OCI-LY7 (cell line): ENCODE results near the gene AAK1. TPM values are rescaled to one million over a fixed set of nuclear protein-coding genes. Genes with fewer than 3 reads are reported as not detected.

Experiments
- BruUV-seq: library from RNA; stranded (reverse); fragments of 400-500 nt; replicated peaks from 2 replicates; lab custom pipeline; 2021; lab: Mats Ljungman, UMichigan
- CTCF ChIA-PET: fragments of 300-600 bp; sonication (Branson Sonifier 250); formaldehyde crosslinking; loops from one replicate; lab custom pipeline; 2022; ENCODE audit warnings: antibody characterized with exemption; ENCODE audit not compliant: unreplicated experiment; lab: Charles Lee
- POLR2A ChIA-PET: fragments of 300-600 bp; sonication (Branson Sonifier 250); formaldehyde crosslinking; loops from one replicate; lab custom pipeline; 2022; ENCODE audit warnings: antibody characterized with exemption; lab: Charles Lee
- DNase-seq: peaks from one replicate; pipeline ENCODE4 v3.0.0-alpha.2; 2015; ENCODE audit warnings: low spot score
- H2AFZ ChIP-seq: fragments of 200-600 bp; sonication (generic), shearing (Covaris generic); 2 replicates; pipeline ENCODE4 v1.6.1; 2014; ENCODE audit warnings: mild to moderate bottlenecking, antibody characterized with exemption, low read length, moderate library complexity
- H3K27ac ChIP-seq: fragments of 200-600 bp; sonication (generic); 2 replicates; pipeline ENCODE4 v1.5.1; 2014; ENCODE audit warnings: mixed run types, low read depth, mild to moderate bottlenecking, moderate library complexity, low read length, inconsistent platforms; ENCODE audit not compliant: poor library complexity, severe bottlenecking
- H3K36me3 ChIP-seq: fragments of 200-600 bp; sonication (generic); 2 replicates; pipeline ENCODE4 v1.6.1; 2014; ENCODE audit warnings: mild to moderate bottlenecking, antibody characterized with exemption, low read length, moderate library complexity, mixed read lengths; ENCODE audit not compliant: insufficient read depth
- H3K4me1 ChIP-seq: fragments of 200-600 bp; sonication (generic); 2 replicates; pipeline ENCODE4 v1.5.1; 2014; ENCODE audit warnings: mild to moderate bottlenecking, low read length; ENCODE audit not compliant: insufficient read depth, poor library complexity, severe bottlenecking
- H3K4me2 ChIP-seq: fragments of 200-600 bp; sonication (generic); 2 replicates; pipeline ENCODE4 v1.6.1; 2014; ENCODE audit warnings: mild to moderate bottlenecking, low read length
- H3K4me3 ChIP-seq: fragments of 200-600 bp; sonication (generic); 2 replicates; pipeline ENCODE4 v1.5.1; 2014; ENCODE audit warnings: mild to moderate bottlenecking, low read depth, low read length; ENCODE audit not compliant: poor library complexity, severe bottlenecking
- H3K79me2 ChIP-seq: fragments of 200-600 bp; sonication (generic); 2 replicates; pipeline ENCODE4 v1.6.1; 2016; ENCODE audit warnings: low read depth, mild to moderate bottlenecking, low read length, moderate library complexity, mixed read lengths; ENCODE audit not compliant: insufficient read depth
- H3K9me2 ChIP-seq: fragments of 200-600 bp; sonication (generic); 2 replicates; pipeline ENCODE4 v1.6.1; 2016; ENCODE audit warnings: mild to moderate bottlenecking, low read length, mixed read lengths; ENCODE audit not compliant: insufficient read depth
- H3K9me3 ChIP-seq: fragments of 200-600 bp; sonication (generic); 2 replicates; pipeline ENCODE4 v1.6.1; 2014; ENCODE audit warnings: mild to moderate bottlenecking, mixed run types, low read length, mixed read lengths
- H4K20me1 ChIP-seq: fragments of 200-600 bp; sonication (generic); 2 replicates; pipeline ENCODE4 v1.6.1; 2014; ENCODE audit warnings: mild to moderate bottlenecking, antibody characterized with exemption, low read length, moderate library complexity, mixed read lengths; ENCODE audit not compliant: insufficient read depth
- EZH2phosphoT487 ChIP-seq: fragments of 200-600 bp; sonication (generic); IDR thresholded peaks from 2 replicates; pipeline ENCODE4 v1.6.1; 2018; ENCODE audit warnings: low read depth, borderline replicate concordance, mild to moderate bottlenecking, mixed run types, antibody characterized with exemption, low read length, moderate library complexity, mixed read lengths
- intact Hi-C: fragments of 100-400 bp; cut with micrococcal nuclease; formaldehyde crosslinking; loops from one replicate; pipeline ENCODE4 v1.10.0; 2022; ENCODE audit not compliant: unreplicated experiment
- total RNA-seq, 2 experiments: library from RNA; depleted of rRNA in 1 of 2; stranded (reverse); fragments of >200 nt in 1 of 2; shearing (Covaris generic) in 1 of 2; gene quantifications; 2 replicates each; pipeline ENCODE4 v1.2.3, GENCODE V29; 2014 to 2022
- TF ChIP-seq, protein P1 (sequence below): fragments of 200-600 bp; sonication (generic); conservative IDR thresholded peaks from 2 replicates; pipeline ENCODE4 v1.5.1; 2014; ENCODE audit warnings: mild to moderate bottlenecking, antibody characterized with exemption, low read length, moderate library complexity, mixed read lengths

Gene AAK1
- total RNA-seq, 2 experiments from 2014 or later: 8.3 to 8.5 TPM

GRCh38 chr2:69564604-69565003 is 78.9 kb downstream of the AAK1 start:
- CTCF ChIA-PET: no interaction called here
- BruUV-seq: no TSS peak
- TF ChIP-seq, protein P1, sequence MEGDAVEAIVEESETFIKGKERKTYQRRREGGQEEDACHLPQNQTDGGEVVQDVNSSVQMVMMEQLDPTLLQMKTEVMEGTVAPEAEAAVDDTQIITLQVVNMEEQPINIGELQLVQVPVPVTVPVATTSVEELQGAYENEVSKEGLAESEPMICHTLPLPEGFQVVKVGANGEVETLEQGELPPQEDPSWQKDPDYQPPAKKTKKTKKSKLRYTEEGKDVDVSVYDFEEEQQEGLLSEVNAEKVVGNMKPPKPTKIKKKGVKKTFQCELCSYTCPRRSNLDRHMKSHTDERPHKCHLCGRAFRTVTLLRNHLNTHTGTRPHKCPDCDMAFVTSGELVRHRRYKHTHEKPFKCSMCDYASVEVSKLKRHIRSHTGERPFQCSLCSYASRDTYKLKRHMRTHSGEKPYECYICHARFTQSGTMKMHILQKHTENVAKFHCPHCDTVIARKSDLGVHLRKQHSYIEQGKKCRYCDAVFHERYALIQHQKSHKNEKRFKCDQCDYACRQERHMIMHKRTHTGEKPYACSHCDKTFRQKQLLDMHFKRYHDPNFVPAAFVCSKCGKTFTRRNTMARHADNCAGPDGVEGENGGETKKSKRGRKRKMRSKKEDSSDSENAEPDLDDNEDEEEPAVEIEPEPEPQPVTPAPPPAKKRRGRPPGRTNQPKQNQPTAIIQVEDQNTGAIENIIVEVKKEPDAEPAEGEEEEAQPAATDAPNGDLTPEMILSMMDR: no peak
- no peak for TF ChIP-seq EZH2phosphoT487
- POLR2A ChIA-PET: no interaction called here
- H3K9me3 ChIP-seq: no peaks in the 10 kb centered on the region
- H3K9me2 ChIP-seq: no peaks in the 10 kb centered on the region
- no peaks in the 10 kb centered on the region for H3K36me3 ChIP-seq
- no peak overlapping the region for H3K4me2 ChIP-seq
- H4K20me1 ChIP-seq: no peaks in the 10 kb centered on the region; the same call in 1 of the 2 replicates
- no peak overlapping the region for H2AFZ ChIP-seq
- H3K27ac ChIP-seq: no peak overlapping the region
- H3K4me1 ChIP-seq: no peaks in the 10 kb centered on the region
- H3K79me2 ChIP-seq: no peaks in the 10 kb centered on the region
- intact Hi-C loops: loop anchor here (5.0 kb wide), 1 partner anchor 187 kb away; no protein-coding TSS in a partner anchor
- no peak for DNase-seq
- H3K4me3 ChIP-seq: no peak overlapping the region

- BruUV-seq: no TSS peak
- intact Hi-C loops: no loop called here
- no peaks in the 10 kb centered on the region for H3K79me2 ChIP-seq
- no peak overlapping the region for H3K27ac ChIP-seq
- ChIA-PET POLR2A (no interaction called here), CTCF (no interaction called here)
- H3K9me2 ChIP-seq: no peaks in the 10 kb centered on the region
- DNase-seq: no peak
- H3K9me3 ChIP-seq: no peaks in the 10 kb centered on the region
- H3K4me1 ChIP-seq: no peaks in the 10 kb centered on the region
- H3K36me3 ChIP-seq: no peaks in the 10 kb centered on the region
- TF ChIP-seq EZH2phosphoT487: no peak
- TF ChIP-seq, protein P1: no peak
- no peak overlapping the region for H3K4me3 ChIP-seq
- no peak overlapping the region for H2AFZ ChIP-seq
- no peak overlapping the region for H3K4me2 ChIP-seq
- no peaks in the 10 kb centered on the region; the same call in 1 of the 2 replicates for H4K20me1 ChIP-seq
These were observed 80.5 kb downstream of the AAK1 start for GRCh38 chr2:69563021-69563420.

GRCh38 chr2:69561101-69561500 is 82.4 kb downstream of the AAK1 start:
- Histone ChIP-seq H3K36me3 (no peaks in the 10 kb centered on the region), H3K79me2 (no peaks in the 10 kb centered on the region), H3K9me3 (no peaks in the 10 kb centered on the region), H4K20me1 (no peaks in the 10 kb centered on the region; the same call in 1 of the 2 replicates), H3K4me2 (no peak overlapping the region), H3K9me2 (no peaks in the 10 kb centered on the region), H3K4me1 (no peaks in the 10 kb centered on the region), H2AFZ (no peak overlapping the region), H3K4me3 (no peak overlapping the region), H3K27ac (no peak overlapping the region)
- DNase-seq: no peak
- BruUV-seq: no TSS peak
- intact Hi-C loops: no loop called here
- POLR2A ChIA-PET: interaction anchor here (1.3 kb wide), 1 partner anchor 40 kb away, joined by 3 read pairs; no protein-coding TSS in a partner anchor
- TF ChIP-seq, protein P1: no peak
- no peak for TF ChIP-seq EZH2phosphoT487
- CTCF ChIA-PET: no interaction called here
